ENCODE data around the gene GRK5. TPM values are rescaled to one million over a fixed set of nuclear protein-coding genes. Genes with fewer than 3 reads are reported as not detected.
A peak's percentile ranks its signal among the peaks of the same experiment; 100 is the strongest.
"Not testable (repeated sequence)": the region's sequence is repeated elsewhere in the genome, so short reads cannot be mapped to it uniquely, and the experiment has no call there.

The GRK5 gene
- total RNA-seq, 1 experiment from 2014 or later, result 29.0 TPM

GRCh38 chr10:119238577-119238976 is 31.2 kb downstream of the GRK5 start:
- DNase-seq (ENCODE audit: low read depth, low spot score) (no peak), ATAC-seq (no peak)
- Histone ChIP-seq H3K36me3 (ENCODE audit: control insufficient read depth, insufficient read depth, low read length) (no peaks in the 10 kb centered on the region), H3K27me3 (ENCODE audit: control insufficient read depth, insufficient read depth, low read length) (no peaks in the 10 kb centered on the region), H3K9me3 (ENCODE audit: control insufficient read depth, insufficient read depth, low read depth, low read length) (no peaks in the 10 kb centered on the region), H3K4me1 (ENCODE audit: control insufficient read depth, insufficient read depth, low read length) (peaks cover 42% of the 10 kb centered on the region), H3K4me3 (ENCODE audit: low read depth in 2 of 2, low read length in 2 of 2) (no peak overlapping the region), H3K27ac (ENCODE audit: low read length) (peak overlapping the region; percentile 64)
- BruUV-seq (replicated peaks), result no TSS peak
- ChIA-PET CTCF (interaction anchor here (0.6 kb wide), 1 partner anchor 30 kb away, joined by 5 read pairs; no protein-coding TSS in a partner anchor), POLR2A (interaction anchor here (0.8 kb wide), 1 partner anchor 64 kb away, joined by 3 read pairs; no protein-coding TSS in a partner anchor)
- in situ Hi-C loops (cut with HindIII; ENCODE audit: low pct_unique_long_range_greater_than_20kb, low sequenced_read_pairs), result no loop called here
- intact Hi-C loops (cut with micrococcal nuclease; ENCODE audit: unreplicated experiment), result no loop called here
- TF ChIP-seq POLR2AphosphoS5 (IDR thresholded peaks at IDR 0.05; ENCODE audit: low read depth, low read length) (no peak), TCF7L2 (IDR thresholded peaks at IDR 0.05; ENCODE audit: low read depth, low read length) (no peak), CTCF (IDR thresholded peaks at IDR 0.05) (no peak)

DNA sequence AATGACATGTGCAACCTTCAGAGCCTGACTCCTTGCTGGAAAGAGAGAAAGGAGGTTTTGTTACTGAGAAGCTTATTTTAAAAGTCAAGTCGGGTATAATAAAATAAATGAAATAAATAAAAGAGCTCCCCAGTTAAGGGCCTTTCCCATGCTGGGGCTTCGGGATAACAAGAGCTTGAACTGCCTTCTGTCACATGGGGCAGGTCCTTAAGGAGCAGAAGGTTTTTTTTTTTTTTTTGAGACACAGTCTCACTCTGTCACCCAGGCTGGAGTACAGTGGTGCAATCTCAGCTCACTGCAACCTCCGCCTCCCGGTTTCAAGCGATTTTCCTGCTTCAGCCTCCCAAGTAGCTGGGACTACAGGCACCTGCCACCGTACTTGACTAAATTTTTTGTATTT is 31.6 kb downstream of the GRK5 start:
- DNase-seq (ENCODE audit: low read depth, low spot score); H3K4me3 ChIP-seq (ENCODE audit: low read depth in 2 of 2, low read length in 2 of 2); intact Hi-C loops (cut with micrococcal nuclease; ENCODE audit: unreplicated experiment); H3K27ac ChIP-seq (ENCODE audit: low read length); BruUV-seq (replicated peaks); in situ Hi-C loops (cut with HindIII; ENCODE audit: low pct_unique_long_range_greater_than_20kb, low sequenced_read_pairs); H3K36me3 ChIP-seq (ENCODE audit: control insufficient read depth, insufficient read depth, low read length); ATAC-seq; H3K9me3 ChIP-seq (ENCODE audit: control insufficient read depth, insufficient read depth, low read depth, low read length); H3K27me3 ChIP-seq (ENCODE audit: control insufficient read depth, insufficient read depth, low read length): not testable (repeated sequence)
- CTCF ChIA-PET, result interaction anchor here (0.6 kb wide), 1 partner anchor 30 kb away, joined by 5 read pairs; no protein-coding TSS in a partner anchor
- POLR2A ChIA-PET, result interaction anchor here (0.8 kb wide), 1 partner anchor 64 kb away, joined by 3 read pairs; no protein-coding TSS in a partner anchor
- H3K4me1 ChIP-seq (ENCODE audit: control insufficient read depth, insufficient read depth, low read length), result peaks cover 42% of the 10 kb centered on the region

- H3K27ac ChIP-seq (ENCODE audit: low read length); H3K27me3 ChIP-seq (ENCODE audit: control insufficient read depth, insufficient read depth, low read length); H3K36me3 ChIP-seq (ENCODE audit: control insufficient read depth, insufficient read depth, low read length); in situ Hi-C loops (cut with HindIII; ENCODE audit: low pct_unique_long_range_greater_than_20kb, low sequenced_read_pairs); DNase-seq (ENCODE audit: low read depth, low spot score); ATAC-seq; H3K4me3 ChIP-seq (ENCODE audit: low read depth in 2 of 2, low read length in 2 of 2); H3K9me3 ChIP-seq (ENCODE audit: control insufficient read depth, insufficient read depth, low read depth, low read length); BruUV-seq (replicated peaks); intact Hi-C loops (cut with micrococcal nuclease; ENCODE audit: unreplicated experiment); CTCF ChIA-PET: not testable (repeated sequence)
- H3K4me1 ChIP-seq (ENCODE audit: control insufficient read depth, insufficient read depth, low read length), result peaks cover 39% of the 10 kb centered on the region
- POLR2A ChIA-PET, result interaction anchor here (0.6 kb wide), 1 partner anchor 33 kb away, joined by 6 read pairs; no protein-coding TSS in a partner anchor
Measured at GRCh38 chr10:119239630-119240029, 32.3 kb downstream of the GRK5 start.

- Histone ChIP-seq H3K4me3 (ENCODE audit: low read depth in 2 of 2, low read length in 2 of 2) (no peak overlapping the region), H3K27me3 (ENCODE audit: control insufficient read depth, insufficient read depth, low read length) (no peaks in the 10 kb centered on the region), H3K27ac (ENCODE audit: low read length) (no peak overlapping the region), H3K36me3 (ENCODE audit: control insufficient read depth, insufficient read depth, low read length) (no peaks in the 10 kb centered on the region), H3K9me3 (ENCODE audit: control insufficient read depth, insufficient read depth, low read depth, low read length) (no peaks in the 10 kb centered on the region), H3K4me1 (ENCODE audit: control insufficient read depth, insufficient read depth, low read length) (peaks cover 32% of the 10 kb centered on the region)
- no peak for ATAC-seq
- ChIA-PET CTCF (interaction anchor here (0.5 kb wide), 1 partner anchor 13 kb away, joined by 4 read pairs; no protein-coding TSS in a partner anchor), POLR2A (interaction anchor here (0.7 kb wide), 1 partner anchor 145 kb away, joined by 13 read pairs; no protein-coding TSS in a partner anchor)
- intact Hi-C loops (cut with micrococcal nuclease; ENCODE audit: unreplicated experiment), result no loop called here
- TF ChIP-seq POLR2AphosphoS5 (IDR thresholded peaks at IDR 0.05; ENCODE audit: low read depth, low read length) (no peak), SIN3A (IDR thresholded peaks at IDR 0.05; ENCODE audit: borderline replicate concordance, insufficient read depth, low read depth, low read length) (no peak), CTCF (IDR thresholded peaks at IDR 0.05) (no peak), REST (IDR thresholded peaks at IDR 0.05; ENCODE audit: insufficient read depth in 1 of 2, low read depth in 2 of 2, low read length in 1 of 2) (no peak), TCF7L2 (IDR thresholded peaks at IDR 0.05; ENCODE audit: low read depth, low read length) (no peak)
- in situ Hi-C loops (cut with HindIII; ENCODE audit: low pct_unique_long_range_greater_than_20kb, low sequenced_read_pairs), result no loop called here
- no peak for DNase-seq (ENCODE audit: low read depth, low spot score)
- BruUV-seq (replicated peaks), result no TSS peak
Measured at GRCh38 chr10:119241066-119241465, 33.7 kb downstream of the GRK5 start.

Data from Panc1 (cell line).